NT2/D1 (cell line): ENCODE results near the gene TSSC4.

ENCODE experiments used
- SUZ12 ChIP-seq: IDR thresholded peaks from 2 replicates; pipeline ENCODE4 v1.6.1; 2011; ENCODE audit not compliant: insufficient read length, insufficient read depth; ENCODE audit errors: extremely low read depth
- ZNF274 ChIP-seq: IDR thresholded peaks from 2 replicates; pipeline ENCODE4 v1.6.1; 2011; ENCODE audit warnings: mild to moderate bottlenecking, low read depth, low read length

GRCh38 chr11:2398664-2399355 is 1.7 kb upstream of the TSSC4 start:
- TF ChIP-seq SUZ12 (no peak), ZNF274 (no peak)
